Endothelial cell of umbilical vein (primary cell): ENCODE results near the gene FAM222B. TPM values are rescaled to one million over a fixed set of nuclear protein-coding genes. Genes with fewer than 3 reads are reported as not detected.
A peak's percentile ranks its signal among the peaks of the same experiment; 100 is the strongest.

Source experiments
- BruUV-seq: library from RNA; stranded (reverse); fragments of 400-500 nt; replicated peaks from 2 replicates; lab custom pipeline; 2021; lab: Mats Ljungman, UMichigan
- CTCF ChIA-PET: fragments of 300-600, 350-600 bp; sonication (Branson Sonifier 250); formaldehyde crosslinking; loops from one replicate; lab custom pipeline; 2021; ENCODE audit warnings: antibody characterized with exemption, inconsistent platforms; lab: Charles Lee
- POLR2A ChIA-PET: fragments of 300-600, 350-600 bp; sonication (Branson Sonifier 250); formaldehyde crosslinking; loops from one replicate; lab custom pipeline; 2021; ENCODE audit warnings: antibody characterized with exemption, inconsistent platforms; lab: Charles Lee
- DNase-seq: peaks from one replicate; pipeline ENCODE4 v3.0.0-alpha.2; 2011; ENCODE audit warnings: low read depth, low spot score
- FAIRE-seq: peaks from 2 replicates; lab custom pipeline; 2011; peaks lifted over from hg19 to GRCh38; lab: Jason Lieb, UNC
- H2AFZ ChIP-seq: 2 replicates; pipeline ENCODE4 v1.6.0; 2012; ENCODE audit warnings: low read depth, low read length, control low read depth, inconsistent platforms
- H3K27ac ChIP-seq: 2 replicates; pipeline ENCODE4 v1.5.1; 2011; ENCODE audit warnings: low read depth, mild to moderate bottlenecking, control low read depth, low read length, moderate library complexity; ENCODE audit not compliant: insufficient read depth
- H3K27me3 ChIP-seq, 2 experiments: 2 replicates each; pipeline versions ENCODE4 v1.6.0 to v1.6.1; 2011; ENCODE audit warnings: low read length in 2 of 2, mixed read lengths in 1 of 2; ENCODE audit not compliant: control insufficient read depth in 2 of 2, insufficient read depth in 2 of 2
- H3K36me3 ChIP-seq, 2 experiments: 2 replicates in 1 of 2; 3 replicates in 1 of 2; pipeline ENCODE4 v1.5.1; 2011; ENCODE audit warnings: low read length in 2 of 2, mild to moderate bottlenecking in 1 of 2, moderate library complexity in 1 of 2; ENCODE audit not compliant: control insufficient read depth in 2 of 2, insufficient read depth in 2 of 2; ENCODE audit errors: extremely low read depth in 1 of 2
- H3K4me1 ChIP-seq: 3 replicates; pipeline ENCODE4 v1.5.1; 2011; ENCODE audit warnings: mild to moderate bottlenecking, low read length; ENCODE audit not compliant: control insufficient read depth, insufficient read depth; ENCODE audit errors: extremely low read depth
- H3K4me2 ChIP-seq: 2 replicates; pipeline ENCODE4 v1.6.1; 2011; ENCODE audit warnings: low read length, control low read depth, mixed read lengths; ENCODE audit not compliant: insufficient read depth
- H3K4me3 ChIP-seq, 3 experiments: fragments of 200-600 bp in 1 of 3; sonication (generic), shearing (Covaris generic) in 1 of 3; replicated peaks in 1 of 3; 2 replicates each; pipeline ENCODE4 v1.5.1; 2011 to 2016; ENCODE audit warnings: control low read depth in 3 of 3, low read length in 3 of 3, mild to moderate bottlenecking in 2 of 3, inconsistent platforms in 1 of 3, low read depth in 1 of 3, moderate library complexity in 1 of 3; ENCODE audit not compliant: insufficient read depth in 1 of 3
- H3K79me2 ChIP-seq: 2 replicates; pipeline ENCODE4 v1.6.0; 2012; ENCODE audit warnings: low read length, inconsistent platforms; ENCODE audit not compliant: control insufficient read depth, insufficient read depth
- H3K9ac ChIP-seq: replicated peaks from 2 replicates; pipeline ENCODE3; 2011; ENCODE audit warnings: low read length, control low read depth; ENCODE audit not compliant: insufficient read depth; ENCODE audit errors: extremely low read depth
- H3K9me1 ChIP-seq: replicated peaks from 3 replicates; pipeline ENCODE4 v1.6.0; 2011; ENCODE audit warnings: mild to moderate bottlenecking, low read length; ENCODE audit not compliant: control insufficient read depth, insufficient read depth; ENCODE audit errors: extremely low read depth
- H3K9me3 ChIP-seq: replicated peaks from 2 replicates; pipeline ENCODE4 v1.5.1; 2012; ENCODE audit warnings: low read length, inconsistent platforms; ENCODE audit not compliant: control insufficient read depth, insufficient read depth
- H4K20me1 ChIP-seq: replicated peaks from 2 replicates; pipeline ENCODE3; 2011; ENCODE audit warnings: mild to moderate bottlenecking, low read length; ENCODE audit not compliant: control insufficient read depth, insufficient read depth; ENCODE audit errors: extremely low read depth
- CTCF ChIP-seq, 2 donors: IDR thresholded peaks; 1 replicate in 1 of 2; 2 replicates in 1 of 2; pipeline ENCODE4 v1.5.1; 2011; ENCODE audit warnings: low read length in 2 of 2, mild to moderate bottlenecking in 2 of 2, moderate library complexity in 2 of 2, control low read depth in 1 of 2, inconsistent platforms in 1 of 2, low read depth in 1 of 2; ENCODE audit not compliant: insufficient read depth in 1 of 2; ENCODE audit errors: extremely low read depth in 1 of 2
- EZH2 ChIP-seq: IDR thresholded peaks from 2 replicates; pipeline ENCODE4 v1.6.1; 2012; ENCODE audit warnings: borderline replicate concordance, low read depth, mild to moderate bottlenecking, moderate library complexity, low read length, inconsistent platforms; ENCODE audit not compliant: severe bottlenecking
- FOS ChIP-seq: IDR thresholded peaks from 2 replicates; pipeline ENCODE4 v1.6.1; 2011; ENCODE audit warnings: mild to moderate bottlenecking, low read length, moderate library complexity, borderline replicate concordance; ENCODE audit not compliant: insufficient read depth
- GATA2 ChIP-seq: IDR thresholded peaks from 2 replicates; pipeline ENCODE4 v1.7.0; 2011; ENCODE audit warnings: low read depth, mild to moderate bottlenecking, moderate library complexity, mixed read lengths, low read length; ENCODE audit not compliant: insufficient read length, insufficient read depth
- JUN ChIP-seq: IDR thresholded peaks from 2 replicates; pipeline ENCODE4 v1.6.1; 2011; ENCODE audit warnings: borderline replicate concordance, low read depth; ENCODE audit not compliant: insufficient read length, insufficient read depth
- MAX ChIP-seq: IDR thresholded peaks from 2 replicates; pipeline ENCODE4 v1.6.1; 2011; ENCODE audit not compliant: insufficient read depth, insufficient read length
- MYC ChIP-seq: IDR thresholded peaks from one replicate; pipeline ENCODE4 v1.6.1; 2011; ENCODE audit warnings: mild to moderate bottlenecking, low read depth, low read length
- POLR2A ChIP-seq: IDR thresholded peaks from 2 replicates; pipeline ENCODE4 v1.6.1; 2012; ENCODE audit warnings: low read depth, mild to moderate bottlenecking, control low read depth, low read length
- POLR2AphosphoS5 ChIP-seq: IDR thresholded peaks from 2 replicates; pipeline ENCODE4 v1.6.1; 2012; ENCODE audit warnings: low read depth, mild to moderate bottlenecking, control low read depth, low read length, moderate library complexity; ENCODE audit not compliant: insufficient read depth
- dilution Hi-C: fragments of 300-500 bp; cut with MboI; formaldehyde crosslinking; loops from one replicate; pipeline ENCODE4 v1.15.0; 2019; ENCODE audit warnings: low sequenced_read_pairs; ENCODE audit not compliant: extremely low pct_ligation_motif_present
- intact Hi-C: fragments of 100-400 bp; cut with micrococcal nuclease; formaldehyde crosslinking; loops from one replicate; pipeline ENCODE4 v1.10.0; 2022
- polyA plus RNA-seq, 4 experiments: library from polyadenylated mRNA; depleted of rRNA in 3 of 4; stranded (reverse) in 3 of 4; unstranded in 1 of 4; fragments of >200 nt; gene quantifications; 2 replicates each; pipeline versions ENCODE4 v1.2.1 to v1.2.3, GENCODE V29; 2011 to 2012; ENCODE audit warnings: missing spikeins in 1 of 4
- total RNA-seq: library from RNA; stranded (reverse); gene quantifications from 2 replicates; pipeline ENCODE4 v1.2.3, GENCODE V29; 2021

The FAM222B gene
- total and polyA plus RNA-seq, 2 donors (not counting 3 experiments of a cell fraction or from before 2014, with no cell fraction given): 21.1 to 30.6 TPM

- H3K79me2 ChIP-seq: peaks cover 6% of the 10 kb centered on the region
- H3K9ac ChIP-seq: no peak overlapping the region
- H2AFZ ChIP-seq: peak overlapping the region; percentile 11
- TF ChIP-seq MAX: no peak
- no peak for TF ChIP-seq CTCF (IDR thresholded peaks at IDR 0.05; ENCODE audit: extremely low read depth in 1 of 2, insufficient read depth in 1 of 2, low read depth in 1 of 2, low read length in 2 of 2)
- TF ChIP-seq EZH2: no peak
- TF ChIP-seq FOS: no peak
- TF ChIP-seq GATA2: no peak
- TF ChIP-seq POLR2AphosphoS5: no peak
- TF ChIP-seq POLR2A: no peak
- no peak for TF ChIP-seq JUN
- no peak for TF ChIP-seq MYC
- H3K4me3 ChIP-seq: peak overlapping the region in 1 of 3 experiments; percentile 35
- no peak overlapping the region for H3K27ac ChIP-seq
- peaks cover 14% of the 10 kb centered on the region for H3K4me1 ChIP-seq
- H3K36me3 ChIP-seq: peaks cover 0 to 11% of the 10 kb centered on the region in 2 experiments
- BruUV-seq: no TSS peak
- no peaks in the 10 kb centered on the region for H4K20me1 ChIP-seq
- intact Hi-C loops (loop anchor here (5.0 kb wide), 1 partner anchor 50 kb away; the partner anchor contains the start of genes SDF2 and SUPT6H), dilution Hi-C loops (no loop called here)
- no peaks in the 10 kb centered on the region for H3K27me3 ChIP-seq
- CTCF ChIA-PET: interaction anchor here (0.7 to 5.2 kb wide), 3 partner anchors 14 to 190 kb away, joined by 3 to 21 read pairs (median 5); partner anchors contain the start of gene TLCD1
- H3K4me2 ChIP-seq: peak overlapping the region; percentile 23
- DNase-seq: no peak
- FAIRE-seq: peak; percentile 47
- POLR2A ChIA-PET: interaction anchor here (1.6 kb wide), 1 partner anchor 7 kb away, joined by 12 read pairs; the partner anchor contains the start of gene RPL23A
- no peaks in the 10 kb centered on the region for H3K9me3 ChIP-seq
- H3K9me1 ChIP-seq: no peaks in the 10 kb centered on the region
Measured at GRCh38 chr17:28712032-28712704, 130.4 kb downstream of the FAM222B start.
